Stimulated activated CD4-positive, alpha-beta T cell treated with anti-CD3 and anti-CD28 coated beads, Interleukin-12 subunit alpha, Interleukin-12 subunit beta, amount 100 ng/mL, for 48 hours (primary cell): Measurements from ENCODE around the gene SMPDL3B.
A peak's percentile ranks its signal among the peaks of the same experiment; 100 is the strongest.
"Not testable (repeated sequence)": the region's sequence is repeated elsewhere in the genome, so short reads cannot be mapped to it uniquely, and the experiment has no call there.

Experiments
- DNase-seq, 3 donors: peaks; one replicate each; pipeline ENCODE4 v3.0.0-alpha.2; 2020; ENCODE audit warnings: low read depth in 2 of 3, low spot score in 1 of 3

The SMPDL3B gene

DNA sequence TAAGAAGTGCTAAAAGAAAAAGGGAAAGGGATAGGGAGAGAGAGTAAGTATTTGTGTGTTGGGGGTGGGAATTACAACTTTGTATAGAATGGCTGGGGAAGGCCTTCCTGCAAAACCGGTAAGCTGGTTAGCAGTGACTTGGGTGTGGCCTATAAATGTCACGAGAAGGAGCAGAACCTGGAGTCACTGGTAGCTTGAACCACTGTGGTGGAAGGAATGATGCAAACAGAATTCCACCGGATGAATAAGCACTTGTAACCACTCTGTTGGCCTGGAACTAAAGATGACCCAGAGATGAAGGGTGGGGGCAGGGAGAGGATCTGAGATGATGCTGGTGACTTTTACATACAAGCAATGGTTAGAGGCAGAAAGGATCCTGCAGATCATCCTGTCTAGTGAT is 33.9 kb downstream of the SMPDL3B start:
- DNase-seq: no peak

DNA sequence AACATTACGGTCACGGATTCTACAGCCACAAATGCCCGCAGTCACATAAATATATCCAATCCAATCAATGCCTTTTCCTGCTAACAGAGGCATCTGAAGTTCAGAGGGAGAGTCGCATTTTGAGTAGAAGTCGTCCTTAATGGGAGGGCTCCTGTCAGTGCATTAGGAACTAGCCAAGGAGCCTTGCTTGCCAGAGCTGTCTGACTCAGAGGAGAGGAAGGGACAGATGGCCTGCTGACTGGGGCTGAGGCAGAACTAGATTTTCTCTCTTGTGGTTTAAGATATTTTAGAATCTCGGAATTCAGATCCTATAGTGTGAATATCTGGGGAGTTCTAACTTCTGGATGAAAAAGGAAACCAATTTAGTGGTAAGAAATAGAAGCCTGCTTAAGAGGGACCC is 35.6 kb downstream of the SMPDL3B start:
- DNase-seq: no peak

DNA sequence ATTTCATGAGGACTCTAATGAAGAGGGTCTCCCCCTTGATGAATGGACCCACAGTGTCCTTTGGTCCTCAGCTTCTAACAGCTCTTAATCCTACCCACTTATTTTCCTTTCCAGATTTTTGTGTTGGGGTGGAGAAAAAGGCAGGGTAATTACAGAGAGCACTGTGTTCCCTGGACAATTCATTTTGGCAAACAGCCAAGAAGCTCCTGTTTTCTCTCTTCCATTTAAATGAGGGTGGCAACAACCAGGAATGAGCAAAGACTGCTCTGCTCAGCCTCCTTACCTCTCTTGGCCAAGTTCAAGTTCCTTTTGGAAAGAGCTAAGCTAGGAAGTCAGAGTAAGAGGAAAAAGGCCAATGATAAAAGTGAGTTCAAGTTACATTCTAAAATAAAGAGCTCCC is 36.9 kb downstream of the SMPDL3B start:
- DNase-seq: no peak

DNA sequence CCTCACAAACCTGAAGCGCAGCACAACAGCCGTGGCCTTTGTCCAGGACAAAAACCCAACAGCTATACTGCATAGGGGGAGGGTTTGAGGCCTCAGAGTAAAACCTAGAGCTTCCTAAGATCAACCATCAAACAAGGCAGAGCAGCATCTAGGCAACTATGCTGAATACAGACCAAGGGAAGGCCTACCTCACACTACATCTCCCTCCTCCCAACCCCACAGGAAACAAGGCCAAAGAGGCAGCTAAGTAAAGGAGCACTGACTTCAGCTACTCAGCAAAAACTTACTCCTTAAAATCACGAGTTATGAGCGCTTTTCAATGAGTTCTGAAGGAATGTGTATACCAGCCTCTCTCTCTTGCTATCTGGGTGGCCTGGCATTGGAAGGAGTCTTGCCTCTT is 37.3 kb downstream of the SMPDL3B start:
- no peak for DNase-seq

DNA sequence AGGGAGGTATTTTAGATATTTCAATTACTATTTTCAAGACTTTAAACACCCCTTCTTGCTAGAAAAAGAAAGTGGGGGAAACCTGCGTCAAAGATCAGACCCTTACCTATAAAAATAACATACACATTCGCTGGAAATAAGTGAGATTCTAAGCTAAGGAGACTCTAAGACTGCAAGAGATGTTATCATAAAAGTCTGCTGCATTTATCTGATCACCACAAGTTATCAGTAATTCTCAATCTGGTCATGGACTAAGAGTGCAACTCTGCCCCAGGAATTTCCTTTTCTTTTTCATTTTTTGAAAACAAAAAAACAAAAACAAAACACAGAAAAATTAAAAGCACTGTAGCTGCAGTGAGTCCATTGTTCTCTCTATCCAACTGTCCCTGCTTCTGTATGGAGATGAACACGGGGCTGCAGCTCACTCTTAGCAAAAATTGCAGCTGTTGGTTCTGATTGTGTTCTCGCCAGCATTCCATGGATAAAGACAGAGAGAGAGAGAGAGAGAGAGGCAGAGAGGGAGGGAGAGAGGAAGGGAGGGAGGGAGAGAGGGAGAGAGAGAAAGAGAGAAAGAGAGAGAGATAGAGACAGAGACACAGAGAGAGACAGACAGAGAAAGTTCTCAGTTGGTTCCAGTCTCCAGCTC is 39.1 kb downstream of the SMPDL3B start:
- no peak for DNase-seq

DNA sequence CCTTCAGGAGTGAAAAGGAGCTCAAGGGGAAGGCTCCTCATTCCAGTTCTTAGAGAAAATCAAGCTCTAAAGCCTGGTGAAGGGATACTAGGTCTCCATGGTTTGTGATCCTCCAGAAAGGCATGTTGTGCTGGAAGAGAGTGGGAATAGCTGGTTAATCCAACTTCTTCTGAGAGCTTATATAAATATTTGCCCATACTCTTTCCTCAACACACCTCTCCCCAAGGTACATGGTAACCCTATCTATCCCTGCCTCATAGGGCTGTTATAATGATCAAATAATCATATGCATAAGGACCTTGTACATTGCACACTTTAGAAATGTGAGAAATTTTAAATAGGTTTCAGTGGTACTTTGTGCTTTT is 39.6 kb downstream of the SMPDL3B start:
- DNase-seq: no peak

DNA sequence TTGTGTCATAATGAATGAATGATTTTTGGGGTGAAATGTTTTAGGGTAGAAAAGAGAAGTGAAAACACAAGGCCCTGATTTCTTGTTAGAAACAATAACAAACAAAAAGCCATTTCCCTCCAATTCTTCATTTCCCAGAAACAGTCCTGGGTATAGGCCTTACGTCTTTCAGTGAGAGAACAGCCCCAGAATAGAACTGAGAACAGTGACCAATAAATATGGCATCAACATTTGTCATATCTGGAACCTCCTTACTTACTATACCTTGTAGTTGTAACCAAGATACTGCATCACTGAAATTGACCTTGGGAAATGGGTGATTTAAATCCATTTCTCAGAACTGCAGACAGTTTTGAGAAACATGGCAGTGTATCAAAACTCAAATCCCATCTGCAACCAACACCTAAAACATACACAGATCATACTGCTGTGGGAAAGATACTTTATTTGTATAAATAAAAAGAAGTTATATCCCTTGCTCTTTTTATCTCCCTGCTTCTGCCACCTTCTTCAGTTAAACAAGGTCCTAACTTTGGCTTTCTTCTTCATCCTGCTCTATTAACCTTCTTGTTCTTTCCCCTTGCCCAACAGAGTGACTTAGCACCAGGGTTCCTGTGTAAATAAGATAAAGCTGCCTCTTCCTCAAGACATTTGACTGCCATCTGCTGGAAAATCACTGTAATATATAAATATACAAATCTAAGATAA is 44.5 kb downstream of the SMPDL3B start:
- no peak for DNase-seq

DNA sequence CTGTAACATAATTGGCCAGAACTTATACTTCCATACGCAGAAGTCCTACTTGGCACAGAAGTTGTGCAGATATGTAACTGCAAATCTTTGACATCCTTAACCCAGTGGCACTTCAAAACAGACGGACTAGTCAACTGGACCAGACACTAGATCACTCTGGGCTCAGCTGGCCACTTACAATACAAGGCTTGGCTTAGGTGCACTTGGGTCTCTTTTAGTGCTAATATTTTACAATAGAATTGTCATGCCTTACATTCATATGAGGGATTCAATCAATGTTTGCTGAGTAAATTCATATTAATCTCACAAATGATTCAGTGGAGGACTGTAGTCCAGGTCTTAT is 45.0 kb downstream of the SMPDL3B start:
- DNase-seq: no peak

DNA sequence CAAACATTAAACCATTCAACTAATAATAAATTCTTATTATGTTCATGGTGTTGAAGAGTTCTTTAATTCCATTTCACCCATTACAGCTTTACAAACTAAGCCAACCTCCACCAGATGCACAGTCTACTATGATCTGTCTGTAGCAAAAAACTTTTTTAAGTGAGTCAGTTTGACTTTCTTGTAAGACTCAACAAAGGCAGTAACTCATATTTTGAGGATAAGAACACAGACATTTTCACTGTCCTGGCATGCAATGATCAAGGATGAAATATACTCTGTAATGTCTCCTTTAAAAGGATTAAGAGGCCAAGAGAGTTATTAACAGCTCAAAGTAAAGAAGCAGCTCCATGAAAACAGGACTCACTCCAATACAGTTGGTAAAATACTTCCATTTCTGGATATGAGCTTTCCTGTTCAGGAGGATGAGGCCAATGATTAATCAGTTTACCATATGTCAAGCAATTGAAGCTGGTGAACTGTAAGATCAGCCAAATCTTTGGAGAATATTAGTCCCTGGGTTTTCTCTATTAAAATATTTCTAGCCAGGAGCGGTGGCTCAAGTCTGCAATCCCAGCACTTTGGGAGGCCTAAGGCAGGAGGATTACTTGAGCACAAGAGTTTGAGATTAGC is 45.5 kb downstream of the SMPDL3B start:
- DNase-seq: no peak

DNA sequence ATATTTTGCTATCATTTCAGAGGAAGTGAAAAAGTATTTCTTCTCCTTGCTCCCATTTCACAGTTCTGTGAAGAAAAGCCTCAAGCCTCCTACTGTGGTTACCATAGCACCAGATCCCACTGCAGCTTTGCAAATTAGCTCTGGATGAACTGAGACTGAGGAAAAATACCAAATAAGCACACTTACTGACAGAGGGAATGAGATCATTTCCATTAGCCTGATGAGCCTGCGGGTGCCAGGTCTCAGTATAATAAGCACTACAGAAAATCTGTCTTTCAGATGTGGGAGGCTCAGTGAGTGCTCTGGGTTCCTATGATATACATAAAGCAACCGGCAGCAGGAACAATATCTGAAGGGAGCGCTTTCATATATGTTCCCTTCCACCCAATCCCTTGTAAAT is 46.3 kb downstream of the SMPDL3B start:
- DNase-seq: no peak

DNA sequence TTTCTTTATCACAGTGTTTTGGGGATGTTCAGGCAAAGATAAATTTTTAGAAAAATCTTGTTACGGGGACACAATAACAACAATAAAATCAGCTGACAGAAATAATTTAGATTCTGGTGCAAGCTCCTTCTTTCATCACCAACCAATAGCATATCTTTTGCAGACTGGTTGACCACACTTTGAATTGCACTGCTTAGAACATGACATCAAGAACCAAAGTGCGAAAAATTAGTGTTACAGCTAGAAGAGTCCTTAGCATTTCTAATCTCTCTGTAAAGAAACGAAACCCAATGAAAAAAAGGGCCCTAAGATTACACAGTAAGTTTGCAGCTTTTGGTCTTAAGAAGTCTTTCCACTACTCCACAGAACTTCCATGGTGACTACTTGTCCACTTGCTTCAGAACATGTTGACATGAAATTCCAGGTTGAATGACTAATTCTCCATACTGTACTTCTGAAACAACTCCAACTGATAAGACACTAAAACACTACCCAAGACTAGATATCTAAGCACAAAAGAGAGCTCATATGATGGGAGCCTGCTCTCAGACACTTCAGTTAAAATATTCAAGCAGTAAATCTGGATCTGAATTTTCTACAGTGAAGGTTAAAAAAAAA is 56.2 kb downstream of the SMPDL3B start:
- no peak for DNase-seq

DNA sequence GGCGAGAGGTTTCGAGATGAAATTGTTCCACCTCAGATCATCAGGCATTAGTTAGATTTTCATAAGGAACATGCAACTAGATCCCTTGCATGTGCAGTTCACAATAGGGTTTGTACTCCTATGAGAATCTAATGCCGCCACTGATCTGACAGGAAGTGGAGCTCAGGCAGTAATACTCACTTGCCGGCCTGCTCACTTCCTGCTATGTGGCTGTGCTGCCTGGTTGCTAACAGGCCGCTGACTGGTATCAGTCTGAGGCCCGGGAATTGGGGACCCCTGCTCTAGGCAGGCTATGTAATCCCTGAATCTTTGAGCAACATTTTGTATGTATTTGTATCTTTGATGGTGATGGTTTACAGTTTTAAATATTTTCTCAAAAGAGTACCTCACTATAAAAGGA is 57.5 kb downstream of the SMPDL3B start:
- peak; percentile 9 to 25 (median 20) for DNase-seq

DNA sequence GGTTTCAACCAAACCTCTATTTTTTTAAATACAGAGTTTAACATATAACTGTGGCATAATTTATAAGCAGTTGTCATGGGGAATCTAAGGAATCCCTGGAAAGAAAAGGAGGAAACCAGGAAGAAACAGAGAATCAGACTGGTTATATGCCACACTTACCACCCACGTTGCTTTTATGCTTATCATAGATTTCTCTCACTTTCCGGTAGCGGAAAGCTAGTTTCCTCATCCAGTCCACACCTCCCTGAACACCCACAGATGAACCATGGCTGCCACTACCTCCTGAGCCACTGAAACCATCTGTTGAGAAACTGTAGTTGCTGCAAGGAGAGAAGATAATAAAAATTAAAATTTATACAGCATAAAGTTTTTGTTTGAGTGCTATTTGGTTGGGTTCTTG is 58.4 kb downstream of the SMPDL3B start:
- peak in 2 of 3 donors; percentile 11 to 23 for DNase-seq

DNA sequence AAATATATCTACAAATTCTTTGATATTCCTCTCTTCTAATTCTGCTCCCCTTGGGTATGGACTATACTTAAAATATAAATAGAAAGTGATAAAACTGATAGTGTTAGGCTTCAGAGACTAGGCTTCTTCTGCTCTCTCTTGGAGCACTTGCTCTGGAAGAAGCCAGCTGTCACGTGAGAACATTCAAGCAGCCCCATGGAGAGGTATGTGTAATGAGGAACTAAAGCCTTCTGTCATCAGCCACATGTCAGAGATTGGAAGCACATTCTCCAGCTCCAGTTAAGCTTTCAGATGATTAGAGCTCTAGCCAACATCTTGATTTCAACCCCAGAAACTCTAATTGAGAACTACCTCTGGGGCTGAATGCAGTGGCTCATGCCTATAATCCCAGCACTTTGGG is 59.3 kb downstream of the SMPDL3B start:
- DNase-seq: no peak

DNA sequence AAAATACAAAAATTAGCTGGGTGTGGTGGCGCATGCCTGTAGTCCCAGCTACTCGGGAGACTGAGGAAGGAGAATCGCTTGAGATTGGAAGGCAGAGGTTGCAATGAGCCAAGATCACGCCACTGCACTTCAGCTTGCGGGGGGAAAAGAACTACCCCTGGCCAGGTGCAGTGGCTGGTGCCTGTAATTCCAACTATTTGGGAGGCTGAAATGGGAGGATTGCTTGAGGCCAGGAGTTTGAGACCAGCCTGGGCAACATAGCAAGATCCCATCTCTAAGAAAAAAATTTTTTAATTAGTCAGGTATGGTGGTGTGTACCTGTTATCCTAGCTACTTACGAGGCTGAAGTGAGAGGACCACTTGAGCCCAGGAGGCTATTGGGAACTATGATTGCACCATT is 59.7 kb downstream of the SMPDL3B start:
- not testable (repeated sequence) for DNase-seq

DNA sequence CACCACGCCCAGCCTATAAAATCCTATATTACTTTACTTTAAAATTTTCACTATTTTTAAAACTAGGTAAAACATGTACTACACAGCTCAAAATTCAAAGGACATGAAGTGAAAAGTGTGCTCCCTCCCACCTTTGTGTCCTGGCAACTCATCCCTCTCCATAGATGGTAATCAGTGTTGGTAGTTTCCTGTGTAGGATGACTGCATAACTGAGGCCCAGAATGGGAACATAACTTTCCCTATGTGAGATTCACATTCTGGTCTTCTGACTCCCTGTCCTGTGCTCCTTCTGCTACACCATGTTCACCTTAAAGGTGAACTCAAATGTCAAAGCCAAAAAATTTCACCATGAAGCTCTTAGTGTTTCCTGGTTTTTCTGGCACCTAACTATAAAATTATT is 64.3 kb downstream of the SMPDL3B start:
- DNase-seq: no peak

DNA sequence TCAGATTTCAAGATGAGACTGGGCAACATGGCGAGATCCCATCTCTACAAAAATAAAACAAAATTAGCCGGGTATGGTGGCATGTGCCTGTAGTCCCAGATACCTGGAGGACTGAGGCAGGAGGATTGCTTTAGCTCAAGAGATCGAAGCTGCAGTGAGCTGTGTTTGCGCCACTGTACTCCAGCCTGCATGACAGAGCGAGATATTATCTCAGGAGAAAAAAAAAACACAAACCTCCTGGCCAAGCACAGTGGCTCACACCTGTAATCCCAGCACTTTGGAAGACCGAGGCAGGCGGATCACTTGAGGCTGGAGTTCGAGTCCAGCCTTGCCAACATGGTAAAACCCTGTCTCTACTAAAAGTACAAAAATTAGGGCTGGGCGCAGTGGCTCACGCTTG is 67.8 kb downstream of the SMPDL3B start:
- no peak for DNase-seq

DNA sequence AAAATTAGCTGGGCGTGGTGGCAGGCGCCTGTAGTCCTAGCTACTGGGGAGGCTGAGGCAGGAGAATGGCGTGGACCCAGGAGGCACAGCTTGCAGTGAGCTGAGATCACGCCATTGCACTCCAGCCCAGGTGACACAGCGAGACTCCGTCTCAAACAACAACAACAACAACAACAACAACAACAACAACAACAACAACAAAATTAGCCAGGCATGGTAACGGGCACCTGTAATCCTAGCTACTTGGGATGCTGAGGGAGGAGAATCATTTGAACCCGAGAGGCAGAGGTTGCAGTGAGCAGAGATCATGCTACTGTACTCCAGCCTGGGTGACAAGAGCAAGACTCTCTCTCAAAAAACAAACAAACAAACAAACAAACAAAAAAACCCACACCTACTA is 68.3 kb downstream of the SMPDL3B start:
- not testable (repeated sequence) for DNase-seq
